HUES6 (cell line): ENCODE measurements around the gene IRF1.
"Not testable (repeated sequence)": the region's sequence is repeated elsewhere in the genome, so short reads cannot be mapped to it uniquely, and the experiment has no call there.

ENCODE experiments used
- H3K27ac ChIP-seq: 2 replicates; pipeline ENCODE4 v1.7.0; 2013; ENCODE audit warnings: low read depth, mild to moderate bottlenecking, low read length, inconsistent platforms
- H3K27me3 ChIP-seq: 2 replicates; pipeline ENCODE4 v1.6.1; 2013; ENCODE audit warnings: low read length; ENCODE audit not compliant: control insufficient read depth, insufficient read depth
- H3K36me3 ChIP-seq: 2 replicates; pipeline ENCODE4 v1.6.1; 2013; ENCODE audit warnings: low read length; ENCODE audit not compliant: control insufficient read depth, insufficient read depth
- H3K4me1 ChIP-seq: 2 replicates; pipeline ENCODE4 v1.6.1; 2013; ENCODE audit warnings: low read length; ENCODE audit not compliant: control insufficient read depth, insufficient read depth
- H3K4me3 ChIP-seq: 2 replicates; pipeline ENCODE4 v1.5.1; 2013; ENCODE audit warnings: low read depth, low read length
- H3K9ac ChIP-seq: one replicate; pipeline ENCODE4 v1.6.1; 2013; ENCODE audit warnings: mild to moderate bottlenecking, low read length
- H3K9me3 ChIP-seq: 2 replicates; pipeline ENCODE4 v1.6.1; 2013; ENCODE audit warnings: low read depth, low read length; ENCODE audit not compliant: control insufficient read depth, insufficient read depth

IRF1 gene

DNA sequence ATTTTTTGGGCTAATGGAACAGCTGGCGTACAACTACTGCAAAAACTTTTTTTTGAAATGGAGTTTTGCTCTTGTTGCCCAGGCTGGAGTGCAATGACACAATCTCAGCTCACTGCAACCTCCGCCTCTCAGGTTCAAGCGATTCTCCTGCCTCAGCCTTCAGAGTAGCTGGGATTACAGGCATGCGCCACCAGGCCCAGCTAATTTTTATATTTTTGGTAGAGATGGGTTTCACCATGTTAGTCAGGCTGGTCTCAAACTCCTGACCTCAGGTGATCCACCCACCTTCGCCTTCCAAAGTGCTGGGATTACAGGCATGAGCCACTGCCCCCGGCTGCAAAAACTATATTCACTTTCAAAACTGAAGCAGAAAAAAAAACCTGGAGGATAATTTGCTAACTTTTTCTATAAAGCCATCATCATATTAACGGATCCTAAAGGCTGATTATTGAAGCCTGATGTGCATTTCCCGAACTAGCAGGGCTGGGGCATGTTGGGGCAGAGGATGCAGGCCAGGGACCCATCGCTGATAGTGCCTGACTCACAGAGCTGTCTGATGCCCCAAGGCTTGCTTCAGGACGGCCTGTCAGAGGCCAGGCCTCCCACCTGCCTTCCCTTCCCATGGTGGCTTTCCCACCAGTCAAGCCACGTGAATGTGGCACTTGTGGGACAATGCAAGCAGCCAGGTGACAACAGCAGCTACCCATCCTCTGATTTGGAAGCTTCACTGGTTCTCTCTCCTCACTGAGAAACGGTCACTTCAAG is 5.5 kb downstream of the IRF1 start:
- H3K36me3 ChIP-seq, result peaks cover 41% of the 10 kb centered on the region
- H3K9ac ChIP-seq, H3K9me3 ChIP-seq, H3K27me3 ChIP-seq, H3K4me3 ChIP-seq, H3K27ac ChIP-seq, H3K4me1 ChIP-seq: not testable (repeated sequence)

DNA sequence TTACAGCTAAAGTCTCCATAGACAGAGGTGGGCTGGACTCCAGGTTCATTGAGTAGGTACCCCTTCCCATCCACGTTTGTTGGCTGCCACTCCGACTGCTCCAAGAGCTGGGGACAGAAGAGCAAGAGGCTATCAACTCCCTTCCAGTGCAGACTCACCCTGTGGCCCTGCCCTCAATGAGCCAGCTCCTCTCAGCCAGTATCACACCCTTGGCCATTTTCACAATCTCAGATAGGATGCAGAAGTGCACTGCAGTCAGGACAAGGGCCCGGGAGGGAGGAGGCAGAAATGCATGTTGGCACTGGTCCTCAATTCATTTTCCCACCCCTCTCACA is 6.2 kb downstream of the IRF1 start:
- Histone ChIP-seq H3K9me3 (no peaks in the 10 kb centered on the region), H3K4me3 (no peak overlapping the region), H3K4me1 (peaks cover 2% of the 10 kb centered on the region; the same call in 1 of the 2 replicates), H3K27me3 (peaks cover 2% of the 10 kb centered on the region; the same call in 1 of the 2 replicates), H3K36me3 (peaks cover 41% of the 10 kb centered on the region), H3K9ac (no peak overlapping the region), H3K27ac (no peak overlapping the region)

DNA sequence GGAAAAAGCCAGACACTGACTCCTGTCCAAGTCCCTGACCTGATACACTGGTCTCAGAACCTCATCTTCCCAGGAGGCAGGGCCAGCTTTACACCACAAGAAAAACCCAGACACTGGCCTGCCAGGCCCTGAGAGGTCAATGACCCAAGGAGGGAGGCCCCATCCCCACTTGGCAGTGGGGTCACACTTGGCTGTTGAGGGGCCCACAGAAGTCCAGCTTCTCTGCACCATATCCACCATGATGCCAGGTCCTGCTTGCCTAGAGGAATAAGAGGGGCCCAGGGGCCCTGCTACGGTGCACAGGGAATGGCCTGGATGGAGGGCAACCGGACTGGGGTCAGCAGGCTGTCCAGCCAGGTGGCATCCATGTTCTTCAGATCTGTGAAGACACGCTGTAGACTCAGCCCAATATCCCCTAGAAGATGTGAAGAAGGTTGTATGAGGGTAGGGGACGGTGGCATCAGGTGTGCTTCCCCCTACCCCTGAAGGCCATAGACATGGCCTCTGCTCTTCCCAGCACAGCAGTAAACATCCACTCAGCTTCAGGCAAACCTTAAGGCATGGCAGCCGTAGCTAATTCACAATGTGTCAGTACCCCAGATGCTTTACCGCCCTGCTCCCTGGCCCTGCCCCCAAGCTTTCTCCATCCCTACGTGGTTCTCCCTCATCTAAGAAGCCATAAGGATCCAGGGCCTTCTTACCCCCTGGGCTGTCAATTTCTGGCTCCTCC is 6.7 kb downstream of the IRF1 start:
- Histone ChIP-seq H3K36me3 (peaks cover 41% of the 10 kb centered on the region), H3K27me3 (no peaks in the 10 kb centered on the region), H3K9ac (no peak overlapping the region), H3K4me1 (no peaks in the 10 kb centered on the region), H3K9me3 (no peaks in the 10 kb centered on the region), H3K4me3 (no peak overlapping the region), H3K27ac (no peak overlapping the region)

GRCh38 chr5:132483101-132483500 is 7.5 kb downstream of the IRF1 start:
- no peak overlapping the region for H3K9ac ChIP-seq
- no peaks in the 10 kb centered on the region for H3K4me1 ChIP-seq
- no peak overlapping the region for H3K4me3 ChIP-seq
- peaks cover 41% of the 10 kb centered on the region for H3K36me3 ChIP-seq
- no peaks in the 10 kb centered on the region for H3K27me3 ChIP-seq
- no peak overlapping the region for H3K27ac ChIP-seq
- no peaks in the 10 kb centered on the region for H3K9me3 ChIP-seq

- H3K27ac ChIP-seq, result no peak overlapping the region
- no peak overlapping the region for H3K9ac ChIP-seq
- no peaks in the 10 kb centered on the region for H3K9me3 ChIP-seq
- no peaks in the 10 kb centered on the region for H3K4me1 ChIP-seq
- H3K4me3 ChIP-seq, result no peak overlapping the region
- H3K27me3 ChIP-seq, result no peaks in the 10 kb centered on the region
- H3K36me3 ChIP-seq, result peaks cover 32% of the 10 kb centered on the region
Measured at GRCh38 chr5:132481596-132482211, 8.9 kb downstream of the IRF1 start.

DNA sequence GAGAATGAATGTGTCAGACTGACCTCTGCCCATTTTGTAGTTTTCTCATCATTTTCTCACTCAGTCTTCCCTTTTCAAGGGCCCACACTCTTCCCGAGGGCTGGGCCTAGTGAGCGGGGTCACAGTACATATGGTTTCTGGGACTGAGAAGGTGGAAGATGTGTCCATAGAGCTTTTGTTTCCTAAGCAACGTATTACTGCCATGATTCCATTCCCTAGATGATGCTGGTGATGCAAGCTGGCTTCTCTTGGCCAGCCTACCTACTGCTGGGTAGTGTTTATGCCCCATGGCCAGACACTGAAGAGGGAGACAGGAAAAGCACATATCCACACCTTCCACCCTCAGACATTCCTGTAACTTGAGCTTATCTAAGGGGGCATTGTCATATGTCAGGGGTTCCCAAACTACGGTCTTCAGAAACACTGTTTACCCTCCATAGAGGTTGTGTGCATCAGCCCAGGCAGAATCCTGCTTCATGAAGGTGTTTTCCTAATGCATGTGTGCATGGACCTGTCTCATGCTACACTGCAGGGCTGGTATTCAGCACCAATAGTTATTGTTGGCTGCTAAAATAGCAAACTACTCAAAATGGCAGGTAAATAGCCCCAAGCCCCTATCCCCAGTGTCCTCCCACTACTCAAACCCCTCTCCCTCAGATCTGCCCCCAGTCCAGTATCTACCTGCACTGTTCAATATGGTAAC is 9.5 kb downstream of the IRF1 start:
- Histone ChIP-seq H3K9ac (no peak overlapping the region), H3K9me3 (no peaks in the 10 kb centered on the region), H3K36me3 (peaks cover 25% of the 10 kb centered on the region), H3K4me3 (no peak overlapping the region), H3K27ac (no peak overlapping the region), H3K4me1 (no peaks in the 10 kb centered on the region), H3K27me3 (no peaks in the 10 kb centered on the region)

- Histone ChIP-seq H3K4me1 (peaks cover under 1% of the 10 kb centered on the region), H3K9ac (no peak overlapping the region), H3K36me3 (peaks cover 20% of the 10 kb centered on the region), H3K27ac (no peak overlapping the region), H3K27me3 (no peaks in the 10 kb centered on the region), H3K4me3 (no peak overlapping the region), H3K9me3 (no peaks in the 10 kb centered on the region)
Measured at GRCh38 chr5:132480546-132480892, 10.1 kb downstream of the IRF1 start.

DNA sequence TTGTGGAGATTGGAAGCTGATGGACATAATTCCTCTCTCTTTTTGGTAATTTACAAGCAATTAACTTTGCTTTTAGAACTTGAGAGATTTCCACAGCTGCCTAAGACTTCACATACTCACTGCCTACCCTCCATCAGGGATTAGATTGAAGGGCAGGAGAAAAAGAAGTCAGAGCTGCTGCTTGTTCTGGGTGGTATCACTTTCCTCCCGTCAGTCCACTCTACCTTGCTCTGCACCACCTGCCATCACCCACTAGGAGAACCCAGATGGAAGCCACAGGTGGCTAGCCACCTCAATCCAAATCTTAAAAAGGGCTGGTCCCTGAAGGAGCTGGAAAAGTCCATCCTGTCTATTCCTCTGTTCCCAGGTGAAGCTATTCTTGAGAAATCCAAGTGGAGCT is 10.5 kb downstream of the IRF1 start:
- Histone ChIP-seq H3K4me1 (peaks cover 5% of the 10 kb centered on the region), H3K27me3 (no peaks in the 10 kb centered on the region), H3K27ac (no peak overlapping the region), H3K4me3 (no peak overlapping the region), H3K36me3 (peaks cover 15% of the 10 kb centered on the region), H3K9me3 (no peaks in the 10 kb centered on the region), H3K9ac (no peak overlapping the region)

DNA sequence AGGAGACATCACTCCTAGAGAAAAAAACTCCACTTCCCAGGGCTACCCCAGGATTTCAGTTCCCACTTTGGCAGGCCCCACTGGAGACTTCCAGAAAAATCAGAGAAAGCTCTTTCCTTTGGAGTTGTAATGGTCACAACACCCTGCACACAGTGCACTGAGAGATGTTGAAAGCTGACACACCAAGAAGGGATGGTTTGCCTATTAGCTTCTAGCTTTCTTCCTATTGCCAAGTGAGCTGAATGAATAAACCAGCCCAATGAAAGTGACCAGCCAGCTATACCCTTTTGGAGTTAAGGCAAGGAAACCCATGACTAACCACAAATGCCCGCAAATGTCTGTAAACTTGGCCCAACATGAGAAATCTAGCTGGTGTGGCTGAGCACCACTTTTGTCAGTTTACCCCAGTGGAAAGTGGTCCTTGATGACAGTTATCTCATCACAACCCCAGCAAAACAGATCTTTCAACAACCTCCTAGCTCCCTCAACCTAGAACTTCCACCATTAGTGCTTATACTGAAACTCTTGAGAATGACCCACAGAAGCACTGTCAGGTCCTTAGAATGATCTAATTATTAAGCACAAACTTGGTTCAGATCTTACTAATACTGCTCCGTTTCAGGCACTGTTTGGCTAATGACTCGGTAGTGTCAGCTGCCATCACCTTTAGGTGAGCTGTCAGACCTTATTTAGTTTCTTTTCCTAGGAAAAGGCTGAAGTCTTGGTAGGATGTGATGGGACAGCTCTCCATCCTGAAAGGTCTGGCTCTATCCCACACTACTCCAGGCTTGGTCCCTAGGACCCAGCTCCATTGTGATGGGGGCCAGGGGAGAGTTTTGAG is 11.2 kb downstream of the IRF1 start:
- Histone ChIP-seq H3K9ac (no peak overlapping the region), H3K36me3 (peaks cover 12% of the 10 kb centered on the region), H3K27me3 (no peaks in the 10 kb centered on the region), H3K4me3 (no peak overlapping the region), H3K27ac (no peak overlapping the region), H3K4me1 (peaks cover 12% of the 10 kb centered on the region), H3K9me3 (no peaks in the 10 kb centered on the region)

GRCh38 chr5:132478366-132478871 is 12.2 kb downstream of the IRF1 start:
- H3K4me1 ChIP-seq, result peaks cover 12% of the 10 kb centered on the region
- peaks cover 3% of the 10 kb centered on the region; the same call in 1 of the 2 replicates for H3K36me3 ChIP-seq
- no peak overlapping the region for H3K27ac ChIP-seq
- no peaks in the 10 kb centered on the region for H3K9me3 ChIP-seq
- no peak overlapping the region for H3K9ac ChIP-seq
- no peaks in the 10 kb centered on the region for H3K27me3 ChIP-seq
- no peak overlapping the region for H3K4me3 ChIP-seq
